Caki2 (cell line): ENCODE measurements around the gene DPP9. TPM values are rescaled to one million over a fixed set of nuclear protein-coding genes. Genes with fewer than 3 reads are reported as not detected.

ENCODE experiments used
- total RNA-seq: library from RNA; depleted of rRNA; stranded (reverse); fragments of >200 nt; shearing (Covaris generic); gene quantifications from 2 replicates; pipeline ENCODE4 v1.2.3, GENCODE V29; 2014; ENCODE audit warnings: low replicate concordance; rRNA removed

The DPP9 gene
- total RNA-seq, 1 experiment from 2014 or later, result 36.6 TPM

Other genes with a start within 250 kb of the DPP9 start
- gene PLIN4, start 205.4 kb downstream of the DPP9 start, total RNA-seq, result 0.24 TPM in 1 of 2 replicates, not detected in the other
- gene PLIN5, start 188.6 kb downstream of the DPP9 start, total RNA-seq, result not detected in 2 replicates
- not detected in 2 replicates for gene LRG1, start 183.8 kb downstream of the DPP9 start, total RNA-seq
- 27.5 and 35.7 TPM in 2 replicates for gene SEMA6B, start 164.2 kb downstream of the DPP9 start, total RNA-seq
- gene TNFAIP8L1, start 84.3 kb downstream of the DPP9 start, total RNA-seq, result 8.0 and 10.0 TPM in 2 replicates
- 379 and 415 TPM in 2 replicates for gene MYDGF, start 53.5 kb downstream of the DPP9 start, total RNA-seq
- gene FEM1A, start 67.9 kb upstream of the DPP9 start, total RNA-seq, result 10.5 and 13.3 TPM in 2 replicates
- 2.6 and 10.5 TPM in 2 replicates for gene TICAM1, start 107.9 kb upstream of the DPP9 start, total RNA-seq
- 320 and 387 TPM in 2 replicates for gene PLIN3, start 143.8 kb upstream of the DPP9 start, total RNA-seq
- gene ARRDC5, start 179.1 kb upstream of the DPP9 start, total RNA-seq, result not detected in 2 replicates
- gene UHRF1, start 185.7 kb upstream of the DPP9 start, total RNA-seq, result 64.8 and 65.6 TPM in 2 replicates
- gene KDM4B, start 245.3 kb upstream of the DPP9 start, total RNA-seq, result 21.0 and 29.2 TPM in 2 replicates